CD8-positive, alpha-beta memory T cell (primary cell): Measurements from ENCODE around the gene IL23R. TPM values are rescaled to one million over a fixed set of nuclear protein-coding genes. Genes with fewer than 3 reads are reported as not detected.

Experiments used
- CTCF ChIA-PET: fragments of 350-600 bp; sonication (Branson Sonifier 250); formaldehyde crosslinking; loops from one replicate; lab custom pipeline; 2021; ENCODE audit warnings: antibody characterized with exemption; lab: Charles Lee
- POLR2A ChIA-PET: fragments of 350-600 bp; sonication (Branson Sonifier 250); formaldehyde crosslinking; loops from one replicate; lab custom pipeline; 2021; ENCODE audit warnings: antibody characterized with exemption; lab: Charles Lee
- DNase-seq, 5 donors: peaks; one replicate each; pipeline versions ENCODE4 v3.0.0 to v3.0.0-alpha.2; 2020 to 2022; ENCODE audit warnings: mixed read lengths in 1 of 5
- H3K27ac ChIP-seq: one replicate; pipeline ENCODE4 v1.7.0; 2013; ENCODE audit warnings: low read depth, mild to moderate bottlenecking, low read length, moderate library complexity
- H3K27me3 ChIP-seq: 2 replicates; pipeline ENCODE4 v1.7.0; 2013; ENCODE audit warnings: low read length, mild to moderate bottlenecking; ENCODE audit not compliant: insufficient read depth, poor library complexity, severe bottlenecking
- H3K36me3 ChIP-seq: 2 replicates; pipeline ENCODE4 v1.7.0; 2013; ENCODE audit warnings: mild to moderate bottlenecking, low read length, moderate library complexity; ENCODE audit not compliant: insufficient read depth
- H3K4me1 ChIP-seq: 2 replicates; pipeline ENCODE4 v1.7.0; 2013; ENCODE audit warnings: mild to moderate bottlenecking, low read length, moderate library complexity; ENCODE audit not compliant: insufficient read depth
- H3K4me3 ChIP-seq: 2 replicates; pipeline ENCODE4 v1.7.0; 2013; ENCODE audit warnings: mild to moderate bottlenecking, low read length
- H3K9me3 ChIP-seq: 2 replicates; pipeline ENCODE4 v1.7.0; 2013; ENCODE audit warnings: mild to moderate bottlenecking, low read length
- H3K27ac Mint-ChIP-seq, 8 donors: one replicate each; pipeline ENCODE4 v1.8.0; 2020 to 2021; ENCODE audit warnings: mixed read lengths in 8 of 8, mild to moderate bottlenecking in 6 of 8, inconsistent platforms in 3 of 8, moderate library complexity in 3 of 8
- H3K27me3 Mint-ChIP-seq, 2 donors: one replicate each; pipeline ENCODE4 v1.8.0; 2020 to 2021; ENCODE audit warnings: mixed read lengths in 2 of 2, mild to moderate bottlenecking in 1 of 2, moderate library complexity in 1 of 2
- H3K36me3 Mint-ChIP-seq, 3 donors: one replicate each; pipeline ENCODE4 v1.8.0; 2020 to 2021; ENCODE audit warnings: mixed read lengths in 3 of 3, inconsistent platforms in 1 of 3, mild to moderate bottlenecking in 1 of 3
- H3K4me1 Mint-ChIP-seq, 3 donors: one replicate each; pipeline ENCODE4 v1.8.0; 2020 to 2021; ENCODE audit warnings: mixed read lengths in 3 of 3, inconsistent platforms in 1 of 3, mild to moderate bottlenecking in 1 of 3
- H3K4me3 Mint-ChIP-seq, 7 donors: one replicate each; pipeline ENCODE4 v1.8.0; 2020 to 2021; ENCODE audit warnings: mixed read lengths in 7 of 7, mild to moderate bottlenecking in 6 of 7, moderate library complexity in 4 of 7, inconsistent platforms in 2 of 7
- H3K9me3 Mint-ChIP-seq, 5 donors: one replicate each; pipeline ENCODE4 v1.8.0; 2020 to 2022; ENCODE audit warnings: mixed read lengths in 5 of 5, mild to moderate bottlenecking in 3 of 5, moderate library complexity in 2 of 5, inconsistent platforms in 1 of 5
- polyA plus RNA-seq: library from polyadenylated mRNA; unstranded; fragments of 300-500 nt; fragmentation: Illumina TruSeq; gene quantifications from one replicate; pipeline ENCODE4 v1.2.3, GENCODE V29; 2021
- total RNA-seq, 2 experiments: library from RNA; stranded (reverse); gene quantifications; one replicate each; pipeline ENCODE4 v1.2.3, GENCODE V29; 2021

IL23R gene
- total and polyA plus RNA-seq, 3 experiments from 2014 or later = 1.6 to 9.2 (median 1.7) TPM

- H3K27ac ChIP-seq = no peak overlapping the region
- Mint-ChIP-seq H3K27me3 (peaks cover 0 to 24% of the 10 kb centered on the region in 2 donors), H3K4me3 (no peak overlapping the region), H3K27ac (peak overlapping the region in 1 of 8 donors; percentile 60), H3K36me3 (no peaks in the 10 kb centered on the region), H3K9me3 (no peaks in the 10 kb centered on the region), H3K4me1 (peaks cover 0 to 20% (median 8%) of the 10 kb centered on the region in 3 donors)
- H3K9me3 ChIP-seq = no peaks in the 10 kb centered on the region
- H3K4me3 ChIP-seq = no peak overlapping the region
- no peak for DNase-seq
- H3K36me3 ChIP-seq = no peaks in the 10 kb centered on the region
- POLR2A ChIA-PET = no interaction called here
- no peaks in the 10 kb centered on the region for H3K27me3 ChIP-seq
- H3K4me1 ChIP-seq = no peaks in the 10 kb centered on the region
- CTCF ChIA-PET = interaction anchor here (1.1 to 1.8 kb wide), 3 partner anchors 10 to 276 kb away, joined by 3 to 5 read pairs (median 3); no protein-coding TSS in a partner anchor
These were observed 58.6 kb downstream of the IL23R start for GRCh38 chr1:67224856-67225255.

- H3K4me3 ChIP-seq = no peak overlapping the region
- Mint-ChIP-seq H3K4me3 (peak overlapping the region in 2 of 7 donors; percentile 5 to 28), H3K27me3 (peaks cover 0 to 21% of the 10 kb centered on the region in 2 donors), H3K4me1 (peaks cover 0 to 20% (median 8%) of the 10 kb centered on the region in 3 donors), H3K27ac (peak overlapping the region in 7 of 8 donors; percentile 11 to 90 (median 83)), H3K36me3 (no peaks in the 10 kb centered on the region), H3K9me3 (no peaks in the 10 kb centered on the region)
- peak in 1 of 5 donors; percentile 28 for DNase-seq
- no peaks in the 10 kb centered on the region for H3K27me3 ChIP-seq
- POLR2A ChIA-PET = no interaction called here
- no peak overlapping the region for H3K27ac ChIP-seq
- CTCF ChIA-PET = no interaction called here
- H3K4me1 ChIP-seq = no peaks in the 10 kb centered on the region
- H3K9me3 ChIP-seq = no peaks in the 10 kb centered on the region
- no peaks in the 10 kb centered on the region for H3K36me3 ChIP-seq
These were observed 60.4 kb downstream of the IL23R start for GRCh38 chr1:67226688-67227087.

- H3K27me3 Mint-ChIP-seq = peaks cover 0 to 21% of the 10 kb centered on the region in 2 donors
- Histone ChIP-seq H3K4me1 (no peaks in the 10 kb centered on the region), H3K36me3 (no peaks in the 10 kb centered on the region), H3K9me3 (no peaks in the 10 kb centered on the region), H3K27ac (no peak overlapping the region), H3K4me3 (no peak overlapping the region), H3K27me3 (no peaks in the 10 kb centered on the region)
- peak overlapping the region in 1 of 7 donors; percentile 28 for H3K4me3 Mint-ChIP-seq
- CTCF ChIA-PET = no interaction called here
- no peaks in the 10 kb centered on the region for H3K9me3 Mint-ChIP-seq
- H3K27ac Mint-ChIP-seq = peak overlapping the region in 6 of 8 donors; percentile 11 to 90 (median 78)
- POLR2A ChIA-PET = no interaction called here
- H3K36me3 Mint-ChIP-seq = no peaks in the 10 kb centered on the region
- DNase-seq = no peak
- peaks cover 0 to 20% (median 8%) of the 10 kb centered on the region in 3 donors for H3K4me1 Mint-ChIP-seq
These were observed 60.9 kb downstream of the IL23R start for GRCh38 chr1:67227196-67227595.

- H3K9me3 ChIP-seq = no peaks in the 10 kb centered on the region
- H3K4me3 Mint-ChIP-seq = no peak overlapping the region
- ChIA-PET CTCF (interaction anchor here (0.8 to 1.5 kb wide), 2 partner anchors 16 to 272 kb away, joined by 4 to 9 read pairs; no protein-coding TSS in a partner anchor), POLR2A (interaction anchor here (0.6 kb wide), 1 partner anchor 23 kb away, joined by 3 read pairs; no protein-coding TSS in a partner anchor)
- no peak overlapping the region for H3K27ac ChIP-seq
- H3K27ac Mint-ChIP-seq = peak overlapping the region in 2 of 8 donors; percentile 5 to 13
- peaks cover 0 to 20% (median 8%) of the 10 kb centered on the region in 3 donors for H3K4me1 Mint-ChIP-seq
- H3K36me3 Mint-ChIP-seq = no peaks in the 10 kb centered on the region
- no peak overlapping the region for H3K4me3 ChIP-seq
- H3K36me3 ChIP-seq = no peaks in the 10 kb centered on the region
- DNase-seq = no peak
- no peaks in the 10 kb centered on the region for H3K4me1 ChIP-seq
- peaks cover 0 to 17% of the 10 kb centered on the region in 2 donors for H3K27me3 Mint-ChIP-seq
- H3K27me3 ChIP-seq = no peaks in the 10 kb centered on the region
- H3K9me3 Mint-ChIP-seq = no peaks in the 10 kb centered on the region
These were observed 62.5 kb downstream of the IL23R start for GRCh38 chr1:67228791-67229190.

DNA sequence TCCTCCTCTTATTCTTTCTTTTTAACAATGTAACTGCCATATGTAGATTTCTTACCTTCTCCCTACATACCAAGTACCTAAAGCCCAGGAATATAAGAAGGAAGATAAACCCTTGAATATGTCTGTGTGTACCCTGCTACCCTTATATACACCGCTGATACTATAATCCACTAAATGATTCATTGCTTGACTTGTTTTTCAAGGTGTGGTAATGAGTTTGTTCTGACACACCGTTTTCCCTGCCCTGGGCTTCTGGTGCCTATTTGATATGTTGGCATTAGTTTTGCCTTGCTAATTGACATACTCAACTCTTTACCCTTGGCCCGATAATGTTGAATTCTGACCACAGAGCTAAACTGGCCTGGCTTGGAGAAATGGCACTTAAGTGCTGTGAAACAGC is 64.3 kb downstream of the IL23R start:
- H3K27ac Mint-ChIP-seq = peak overlapping the region in 4 of 8 donors; percentile 9 to 37 (median 15)
- H3K9me3 ChIP-seq = no peaks in the 10 kb centered on the region
- no peaks in the 10 kb centered on the region for H3K36me3 ChIP-seq
- H3K27me3 ChIP-seq = no peaks in the 10 kb centered on the region
- H3K4me1 Mint-ChIP-seq = peaks cover 0 to 23% (median 8%) of the 10 kb centered on the region in 3 donors
- no peak overlapping the region for H3K27ac ChIP-seq
- no peaks in the 10 kb centered on the region for H3K36me3 Mint-ChIP-seq
- CTCF ChIA-PET = no interaction called here
- no peak overlapping the region for H3K4me3 Mint-ChIP-seq
- peaks cover 0 to 17% of the 10 kb centered on the region in 2 donors for H3K27me3 Mint-ChIP-seq
- DNase-seq = no peak
- H3K4me3 ChIP-seq = no peak overlapping the region
- H3K4me1 ChIP-seq = no peaks in the 10 kb centered on the region
- POLR2A ChIA-PET = no interaction called here
- no peaks in the 10 kb centered on the region for H3K9me3 Mint-ChIP-seq

GRCh38 chr1:67236277-67236676 is 70.0 kb downstream of the IL23R start:
- H3K9me3 ChIP-seq = no peaks in the 10 kb centered on the region
- ChIA-PET CTCF (no interaction called here), POLR2A (no interaction called here)

DNA sequence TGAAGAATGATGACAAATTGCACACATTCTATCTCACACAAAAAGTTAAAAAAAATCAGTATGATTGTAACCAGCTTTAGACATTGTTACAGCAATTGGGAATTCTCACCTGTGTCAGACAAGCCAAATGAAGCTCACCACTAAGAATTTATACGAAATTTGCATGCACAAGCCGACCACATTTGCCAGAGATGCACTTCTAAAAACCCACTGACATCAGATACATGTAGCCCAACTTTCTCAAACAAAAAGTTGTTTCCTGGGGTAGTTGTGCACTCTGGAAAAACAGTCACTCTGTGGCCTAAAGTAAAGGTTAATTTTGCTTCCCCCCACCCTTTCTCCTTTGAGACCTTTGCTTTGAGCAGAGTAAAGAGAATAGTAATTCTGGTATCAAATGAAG is 73.5 kb downstream of the IL23R start:
- POLR2A ChIA-PET = no interaction called here

More at GRCh38 chr1:67236277-67236676, 70.0 kb downstream of the IL23R start:
- Mint-ChIP-seq H3K4me3 (no peak overlapping the region), H3K9me3 (peaks cover 0 to 1% (median 0%) of the 10 kb centered on the region in 5 donors), H3K4me1 (peaks cover 0 to 4% (median 0%) of the 10 kb centered on the region in 3 donors), H3K27ac (no peak overlapping the region), H3K27me3 (no peaks in the 10 kb centered on the region), H3K36me3 (peaks cover 0 to 3% (median 1%) of the 10 kb centered on the region in 3 donors)
- Histone ChIP-seq H3K27me3 (no peaks in the 10 kb centered on the region), H3K36me3 (no peaks in the 10 kb centered on the region), H3K27ac (no peak overlapping the region), H3K4me1 (no peaks in the 10 kb centered on the region), H3K4me3 (no peak overlapping the region)
- DNase-seq = no peak

GRCh38 chr1:67241200-67241746 is 75.0 kb downstream of the IL23R start:
- ChIA-PET POLR2A (no interaction called here), CTCF (interaction anchor here (0.9 kb wide), 1 partner anchor 259 kb away, joined by 3 read pairs; no protein-coding TSS in a partner anchor)
- H3K27me3 ChIP-seq = no peaks in the 10 kb centered on the region
- no peak overlapping the region for H3K27ac ChIP-seq
- Mint-ChIP-seq H3K4me1 (peaks cover 0 to 3% (median 0%) of the 10 kb centered on the region in 3 donors), H3K9me3 (peaks cover 0 to 3% (median 0%) of the 10 kb centered on the region in 5 donors), H3K27me3 (no peaks in the 10 kb centered on the region), H3K27ac (no peak overlapping the region), H3K36me3 (peaks cover 0 to 22% (median 1%) of the 10 kb centered on the region in 3 donors), H3K4me3 (no peak overlapping the region)
- no peaks in the 10 kb centered on the region for H3K4me1 ChIP-seq
- H3K4me3 ChIP-seq = no peak overlapping the region
- DNase-seq = no peak
- H3K36me3 ChIP-seq = no peaks in the 10 kb centered on the region
- no peaks in the 10 kb centered on the region for H3K9me3 ChIP-seq

More for the DNA sequence above, 73.5 kb downstream of the IL23R start:
- Histone ChIP-seq H3K4me3 (no peak overlapping the region), H3K4me1 (no peaks in the 10 kb centered on the region), H3K27me3 (no peaks in the 10 kb centered on the region), H3K27ac (no peak overlapping the region), H3K36me3 (no peaks in the 10 kb centered on the region), H3K9me3 (no peaks in the 10 kb centered on the region)
- no peak overlapping the region for H3K27ac Mint-ChIP-seq
- CTCF ChIA-PET = no interaction called here
- peaks cover 0 to 3% (median 0%) of the 10 kb centered on the region in 5 donors for H3K9me3 Mint-ChIP-seq
- no peaks in the 10 kb centered on the region for H3K27me3 Mint-ChIP-seq
- no peak for DNase-seq
- peaks cover 0 to 22% (median 1%) of the 10 kb centered on the region in 3 donors for H3K36me3 Mint-ChIP-seq
- no peak overlapping the region for H3K4me3 Mint-ChIP-seq
- no peaks in the 10 kb centered on the region for H3K4me1 Mint-ChIP-seq
